BLaER1 (cell line): ENCODE measurements around the gene KCNH3.

Experiments used
- H3K27ac ChIP-seq: shearing (Covaris generic); formaldehyde crosslinking; 2 replicates; pipeline ENCODE4 v1.8.1; 2022
- H3K27me3 ChIP-seq: shearing (Covaris generic); formaldehyde crosslinking; 2 replicates; pipeline ENCODE4 v1.8.1; 2022
- H3K36me3 ChIP-seq: shearing (Covaris generic); formaldehyde crosslinking; 2 replicates; pipeline ENCODE4 v1.8.1; 2022
- H3K4me1 ChIP-seq: shearing (Covaris generic); formaldehyde crosslinking; 2 replicates; pipeline ENCODE4 v1.8.1; 2022
- H3K4me2 ChIP-seq: shearing (Covaris generic); formaldehyde crosslinking; 2 replicates; pipeline ENCODE4 v1.8.1; 2022
- H3K4me3 ChIP-seq: shearing (Covaris generic); formaldehyde crosslinking; 2 replicates; pipeline ENCODE4 v1.8.1; 2022
- H3K9ac ChIP-seq: shearing (Covaris generic); formaldehyde crosslinking; 2 replicates; pipeline ENCODE4 v1.8.1; 2022
- H3K9me3 ChIP-seq: shearing (Covaris generic); formaldehyde crosslinking; 2 replicates; pipeline ENCODE4 v1.8.1; 2022
- H4K20me1 ChIP-seq: shearing (Covaris generic); formaldehyde crosslinking; 2 replicates; pipeline ENCODE4 v1.8.1; 2022
- Cebpa-rat ChIP-seq: shearing (Covaris generic); IDR thresholded peaks from 2 replicates; pipeline ENCODE4 v1.8.1; 2022

The KCNH3 gene, protein sequence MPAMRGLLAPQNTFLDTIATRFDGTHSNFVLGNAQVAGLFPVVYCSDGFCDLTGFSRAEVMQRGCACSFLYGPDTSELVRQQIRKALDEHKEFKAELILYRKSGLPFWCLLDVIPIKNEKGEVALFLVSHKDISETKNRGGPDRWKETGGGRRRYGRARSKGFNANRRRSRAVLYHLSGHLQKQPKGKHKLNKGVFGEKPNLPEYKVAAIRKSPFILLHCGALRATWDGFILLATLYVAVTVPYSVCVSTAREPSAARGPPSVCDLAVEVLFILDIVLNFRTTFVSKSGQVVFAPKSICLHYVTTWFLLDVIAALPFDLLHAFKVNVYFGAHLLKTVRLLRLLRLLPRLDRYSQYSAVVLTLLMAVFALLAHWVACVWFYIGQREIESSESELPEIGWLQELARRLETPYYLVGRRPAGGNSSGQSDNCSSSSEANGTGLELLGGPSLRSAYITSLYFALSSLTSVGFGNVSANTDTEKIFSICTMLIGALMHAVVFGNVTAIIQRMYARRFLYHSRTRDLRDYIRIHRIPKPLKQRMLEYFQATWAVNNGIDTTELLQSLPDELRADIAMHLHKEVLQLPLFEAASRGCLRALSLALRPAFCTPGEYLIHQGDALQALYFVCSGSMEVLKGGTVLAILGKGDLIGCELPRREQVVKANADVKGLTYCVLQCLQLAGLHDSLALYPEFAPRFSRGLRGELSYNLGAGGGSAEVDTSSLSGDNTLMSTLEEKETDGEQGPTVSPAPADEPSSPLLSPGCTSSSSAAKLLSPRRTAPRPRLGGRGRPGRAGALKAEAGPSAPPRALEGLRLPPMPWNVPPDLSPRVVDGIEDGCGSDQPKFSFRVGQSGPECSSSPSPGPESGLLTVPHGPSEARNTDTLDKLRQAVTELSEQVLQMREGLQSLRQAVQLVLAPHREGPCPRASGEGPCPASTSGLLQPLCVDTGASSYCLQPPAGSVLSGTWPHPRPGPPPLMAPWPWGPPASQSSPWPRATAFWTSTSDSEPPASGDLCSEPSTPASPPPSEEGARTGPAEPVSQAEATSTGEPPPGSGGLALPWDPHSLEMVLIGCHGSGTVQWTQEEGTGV

DNA sequence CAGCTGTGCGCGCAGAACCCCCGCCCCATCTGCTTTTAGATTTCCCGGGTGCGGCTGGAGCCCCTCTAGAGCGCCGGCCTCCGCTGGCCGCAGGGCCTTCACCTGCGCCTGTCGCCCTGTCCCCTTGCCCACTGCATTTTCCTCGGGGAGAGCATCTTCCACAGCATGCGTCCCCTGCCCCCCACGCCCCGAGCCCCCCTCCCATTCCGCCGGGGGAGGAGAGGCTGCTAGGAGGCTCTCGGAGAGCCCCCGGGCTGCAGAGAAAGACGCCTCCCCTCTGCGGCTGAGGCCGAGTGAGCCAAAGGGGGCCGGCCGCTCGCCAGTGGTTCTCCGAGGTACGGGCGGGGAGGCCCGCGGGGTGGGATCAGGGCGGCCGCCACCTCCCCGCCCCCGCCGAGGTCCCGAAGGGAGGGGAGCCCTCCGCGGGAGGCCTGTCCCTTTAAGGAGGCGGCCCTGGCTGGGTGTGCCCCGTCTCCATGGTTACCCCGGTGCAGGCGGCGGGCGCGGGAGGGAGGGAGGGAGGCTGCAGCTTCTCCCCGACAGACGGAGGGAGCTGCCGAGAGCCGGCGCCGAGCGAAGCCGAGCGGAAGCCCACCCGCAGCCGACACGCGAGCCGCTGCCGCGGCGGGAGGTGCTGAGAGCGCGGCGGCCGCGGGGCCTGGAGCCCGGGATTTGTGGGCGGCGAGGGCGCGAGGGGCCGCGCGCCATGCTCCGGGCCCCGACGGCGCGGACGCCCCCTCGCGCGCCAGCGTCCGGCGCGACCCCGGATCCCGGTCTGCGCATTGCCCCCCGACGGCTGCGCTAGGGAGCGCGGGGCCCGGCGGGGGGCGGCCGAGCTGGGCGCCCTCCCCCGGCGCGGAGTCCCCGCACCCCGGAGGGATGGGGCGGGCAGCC is at the start of gene KCNH3:
Gene KCNH3 (plus strand): TSS at position 521 of the 894 bp plus-strand sequence. CDS start 387 bp downstream, outside the sequence.
- Histone ChIP-seq H3K9ac (peak within 1 kb of the TSS; percentile 36; the same call in 1 of the 2 replicates), H3K27me3 (peaks cover 81% of the 10 kb centered on the region), H3K27ac (no peak within 1 kb of the TSS), H4K20me1 (peaks cover 56% of the 10 kb centered on the region), H3K36me3 (no peaks in the 10 kb centered on the region), H3K9me3 (no peaks in the 10 kb centered on the region), H3K4me3 (peak within 1 kb of the TSS; percentile 62), H3K4me1 (peaks cover 38% of the 10 kb centered on the region), H3K4me2 (peak within 1 kb of the TSS; percentile 87)
- TF ChIP-seq Cebpa-rat, result no peak

DNA sequence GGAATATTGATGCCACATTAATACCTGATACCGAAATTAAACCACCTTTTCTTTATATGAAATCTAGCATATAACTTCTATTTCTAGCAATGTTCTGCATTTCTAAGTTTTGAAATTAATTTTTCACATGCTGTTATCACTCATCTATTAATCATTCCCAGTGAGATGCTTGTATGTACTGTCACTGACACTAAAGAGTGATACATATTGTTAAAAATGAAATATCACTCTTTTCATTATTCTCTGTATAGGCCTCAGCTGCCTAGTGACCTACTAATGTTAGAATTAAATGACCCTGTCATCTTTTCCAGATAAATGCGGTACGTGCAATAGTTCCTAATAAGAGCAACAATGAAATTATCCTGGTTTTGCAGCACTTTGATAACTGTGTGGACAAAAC is 49.7 kb upstream of the KCNH3 start:
- H3K4me1 ChIP-seq, result peaks cover 22% of the 10 kb centered on the region
- no peak overlapping the region for H3K4me3 ChIP-seq
- no peak for TF ChIP-seq Cebpa-rat
- H3K27me3 ChIP-seq, result no peaks in the 10 kb centered on the region
- no peak overlapping the region for H3K9ac ChIP-seq
- H3K9me3 ChIP-seq, result no peaks in the 10 kb centered on the region
- H3K36me3 ChIP-seq, result peaks cover 69% of the 10 kb centered on the region
- no peak overlapping the region for H3K4me2 ChIP-seq
- H4K20me1 ChIP-seq, result peaks cover 7% of the 10 kb centered on the region; the same call in 1 of the 2 replicates
- H3K27ac ChIP-seq, result no peak overlapping the region

DNA sequence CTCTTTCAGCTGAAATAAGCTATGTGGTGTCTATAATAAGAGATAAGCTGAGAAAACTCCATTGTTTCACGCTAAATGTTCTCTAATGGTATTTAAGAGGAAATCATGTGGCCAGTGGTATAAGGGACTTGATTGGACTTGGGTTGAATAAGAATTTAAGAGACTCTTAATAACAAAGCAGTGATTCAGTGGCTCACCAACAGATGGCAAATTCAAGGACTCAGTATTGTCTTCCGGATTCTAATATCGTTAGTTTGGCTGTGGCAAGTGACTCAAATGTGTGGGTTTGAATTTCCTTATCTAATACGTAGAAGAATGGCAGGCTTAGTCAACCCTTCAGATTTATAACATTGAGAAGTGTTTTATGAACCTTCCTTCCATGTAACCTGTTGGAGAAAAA is 49.1 kb upstream of the KCNH3 start:
- H3K4me2 ChIP-seq, result no peak overlapping the region
- no peak for TF ChIP-seq Cebpa-rat
- H3K27me3 ChIP-seq, result no peaks in the 10 kb centered on the region
- H3K9me3 ChIP-seq, result no peaks in the 10 kb centered on the region
- no peak overlapping the region for H3K4me3 ChIP-seq
- H3K27ac ChIP-seq, result no peak overlapping the region
- no peak overlapping the region for H3K9ac ChIP-seq
- peaks cover 67% of the 10 kb centered on the region for H3K36me3 ChIP-seq
- H3K4me1 ChIP-seq, result peaks cover 22% of the 10 kb centered on the region
- H4K20me1 ChIP-seq, result peaks cover 7% of the 10 kb centered on the region; the same call in 1 of the 2 replicates

DNA sequence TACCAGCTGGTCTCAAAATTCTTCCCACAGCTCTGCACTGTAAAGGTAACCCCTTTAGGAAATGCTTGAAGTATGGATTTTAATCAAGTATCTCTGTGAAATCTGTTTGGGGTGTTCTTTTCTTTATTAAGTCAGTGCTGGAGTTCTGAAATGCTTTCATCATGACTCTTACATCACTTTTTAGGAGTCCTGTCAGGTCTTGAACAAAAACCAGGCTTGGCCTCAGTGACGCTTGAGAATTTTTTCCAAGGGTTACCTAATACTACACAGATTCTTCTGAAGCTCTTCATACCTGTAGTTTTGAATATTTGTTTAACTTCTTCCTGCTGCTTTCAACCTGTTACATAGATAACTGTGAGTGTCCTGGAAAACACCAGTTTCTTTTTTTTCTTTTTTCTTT is 47.0 kb upstream of the KCNH3 start:
- TF ChIP-seq Cebpa-rat, result no peak
- Histone ChIP-seq H3K36me3 (peaks cover 66% of the 10 kb centered on the region), H3K4me3 (no peak overlapping the region), H4K20me1 (peaks cover 7% of the 10 kb centered on the region; the same call in 1 of the 2 replicates), H3K9me3 (no peaks in the 10 kb centered on the region), H3K4me1 (peaks cover 14% of the 10 kb centered on the region), H3K4me2 (no peak overlapping the region), H3K27me3 (no peaks in the 10 kb centered on the region), H3K27ac (no peak overlapping the region), H3K9ac (no peak overlapping the region)

DNA sequence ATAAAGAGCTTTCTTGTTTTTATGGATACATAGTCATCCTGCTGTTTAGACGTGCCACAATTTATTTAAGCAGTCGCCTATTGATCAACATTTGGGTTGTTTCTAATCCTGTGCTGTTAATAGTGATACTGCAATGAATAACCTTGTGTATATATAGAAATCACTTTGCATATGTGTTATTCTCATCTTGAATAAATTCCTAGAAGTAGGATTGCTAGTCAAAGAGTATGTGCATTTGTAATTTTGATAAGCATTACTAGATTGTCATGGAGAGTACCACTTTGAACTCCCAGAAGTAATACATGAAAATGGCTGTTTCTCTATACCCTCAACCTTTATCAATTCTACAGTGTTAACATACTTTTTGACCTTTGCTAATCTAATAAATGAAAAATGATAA is 44.9 kb upstream of the KCNH3 start:
- Histone ChIP-seq H3K4me2 (no peak overlapping the region), H3K9ac (no peak overlapping the region), H3K27ac (no peak overlapping the region), H3K9me3 (no peaks in the 10 kb centered on the region), H4K20me1 (no peaks in the 10 kb centered on the region; the same call in 1 of the 2 replicates), H3K4me1 (no peaks in the 10 kb centered on the region), H3K27me3 (no peaks in the 10 kb centered on the region), H3K4me3 (no peak overlapping the region), H3K36me3 (peaks cover 76% of the 10 kb centered on the region)
- TF ChIP-seq Cebpa-rat, result no peak

DNA sequence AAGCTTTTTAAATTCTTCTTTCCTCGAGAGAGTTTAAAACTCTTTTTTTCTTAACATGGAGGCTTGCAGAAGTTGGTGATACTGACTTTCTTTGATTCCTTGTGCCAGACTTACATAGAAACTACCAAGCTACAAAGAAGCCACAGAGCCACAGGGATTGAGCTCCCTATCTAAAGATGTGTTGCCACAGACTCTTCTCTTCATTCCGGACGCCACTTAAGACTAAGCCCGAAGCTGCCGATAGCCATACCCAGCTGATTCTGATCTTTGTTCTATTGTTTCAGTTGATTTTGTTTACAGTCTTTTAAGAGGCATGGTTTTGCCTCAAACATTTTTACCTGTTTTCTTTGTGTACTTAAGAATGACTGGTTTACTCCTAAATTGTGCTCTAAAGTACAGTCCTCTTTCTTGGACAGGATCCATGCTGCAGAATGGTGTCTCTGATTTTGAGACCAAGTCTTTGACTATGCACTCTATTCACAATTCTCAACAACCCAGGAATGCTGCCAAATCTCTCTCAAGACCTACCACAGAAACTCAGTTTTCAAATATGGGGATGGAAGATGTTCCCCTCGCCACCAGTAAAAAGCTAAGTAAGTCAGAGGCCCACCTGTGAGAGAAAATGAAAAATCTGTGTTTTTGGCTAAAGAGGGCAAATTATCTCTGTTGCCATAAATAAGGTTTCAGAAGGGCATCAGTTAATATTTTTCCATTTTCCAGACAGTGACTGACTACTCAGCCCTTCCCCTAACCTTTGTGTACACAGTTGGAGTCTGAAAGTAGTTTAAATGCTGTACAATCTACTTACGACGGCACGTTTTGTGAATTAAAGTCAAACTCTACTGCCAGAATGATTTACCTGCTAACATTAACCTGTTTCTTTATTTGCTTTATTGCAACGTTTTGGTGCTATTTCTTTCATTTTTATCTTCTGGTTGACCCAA is 42.1 kb upstream of the KCNH3 start:
- H3K9ac ChIP-seq, result no peak overlapping the region
- no peaks in the 10 kb centered on the region; the same call in 1 of the 2 replicates for H4K20me1 ChIP-seq
- no peak overlapping the region for H3K4me3 ChIP-seq
- H3K27me3 ChIP-seq, result no peaks in the 10 kb centered on the region
- H3K4me2 ChIP-seq, result no peak overlapping the region
- H3K36me3 ChIP-seq, result peaks cover 74% of the 10 kb centered on the region
- no peak for TF ChIP-seq Cebpa-rat
- no peak overlapping the region for H3K27ac ChIP-seq
- H3K4me1 ChIP-seq, result peaks cover 6% of the 10 kb centered on the region
- no peaks in the 10 kb centered on the region for H3K9me3 ChIP-seq

DNA sequence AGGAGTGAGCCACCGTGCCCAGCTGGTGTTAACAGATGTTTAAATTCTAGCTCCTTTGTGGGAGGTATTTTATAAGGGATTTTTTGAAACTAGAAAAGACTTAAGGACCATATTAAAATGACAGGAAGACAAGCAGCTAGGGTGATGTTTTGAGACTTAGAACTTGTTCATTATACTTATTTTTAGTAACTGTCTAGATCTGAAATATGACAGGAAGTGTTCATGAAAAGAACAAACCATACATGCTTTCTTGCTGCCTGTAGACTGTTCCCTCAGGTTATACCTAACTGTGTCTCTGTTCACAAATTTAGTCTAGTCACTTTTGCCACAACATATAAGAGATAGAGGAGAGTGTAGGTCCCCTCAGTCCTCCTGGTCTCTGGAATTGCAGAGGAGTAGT is 36.9 kb upstream of the KCNH3 start:
- no peaks in the 10 kb centered on the region for H3K9me3 ChIP-seq
- peak overlapping the region; percentile 14; the same call in 1 of the 2 replicates for H3K4me2 ChIP-seq
- TF ChIP-seq Cebpa-rat, result no peak
- H3K36me3 ChIP-seq, result peaks cover 76% of the 10 kb centered on the region
- no peak overlapping the region for H3K9ac ChIP-seq
- H4K20me1 ChIP-seq, result no peaks in the 10 kb centered on the region
- H3K27me3 ChIP-seq, result no peaks in the 10 kb centered on the region
- H3K27ac ChIP-seq, result no peak overlapping the region
- H3K4me3 ChIP-seq, result no peak overlapping the region
- peaks cover 11% of the 10 kb centered on the region for H3K4me1 ChIP-seq

DNA sequence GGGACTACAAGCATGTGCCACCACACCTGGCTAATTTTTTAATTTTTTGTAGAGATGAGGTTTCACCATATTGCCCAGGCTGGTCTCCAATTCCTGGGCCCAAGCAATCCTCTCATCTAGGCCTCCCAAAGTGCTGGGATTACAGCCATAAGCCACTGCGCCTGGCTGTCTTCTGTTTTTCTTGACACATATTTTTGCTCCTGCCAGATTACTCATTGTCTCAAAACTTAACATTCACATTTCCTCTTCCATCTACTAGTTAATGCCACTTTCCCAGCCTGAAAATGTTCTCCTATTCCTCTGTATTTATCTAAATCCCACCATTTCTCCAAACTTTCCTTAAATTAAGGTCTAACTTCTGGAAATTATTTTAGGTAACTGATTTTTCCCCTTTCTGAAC is 36.2 kb upstream of the KCNH3 start:
- no peak overlapping the region for H3K27ac ChIP-seq
- no peak overlapping the region for H3K9ac ChIP-seq
- H3K36me3 ChIP-seq, result peaks cover 73% of the 10 kb centered on the region
- no peak overlapping the region for H3K4me2 ChIP-seq
- H4K20me1 ChIP-seq, result no peaks in the 10 kb centered on the region
- no peaks in the 10 kb centered on the region for H3K9me3 ChIP-seq
- H3K27me3 ChIP-seq, result no peaks in the 10 kb centered on the region
- H3K4me1 ChIP-seq, result peaks cover 11% of the 10 kb centered on the region
- no peak overlapping the region for H3K4me3 ChIP-seq
- no peak for TF ChIP-seq Cebpa-rat
